HUDEP-2 (cell line): ENCODE measurements around the gene CYP46A1.

Experiments used
- DNase-seq, 76 experiments: peaks; one replicate each; lab custom pipeline; 2025; ENCODE audit not compliant: unreplicated experiment in 76 of 76; lab: John Stamatoyannopoulos, UW

CYP46A1 gene

GRCh38 chr14:99707420-99707819 is 23.3 kb downstream of the CYP46A1 start:
- DNase-seq = no peak

GRCh38 chr14:99707921-99708320 is 23.8 kb downstream of the CYP46A1 start:
- no peak for DNase-seq

- DNase-seq = no peak
These were observed 24.4 kb downstream of the CYP46A1 start for GRCh38 chr14:99708449-99708848.

- no peak for DNase-seq
These were observed 29.9 kb downstream of the CYP46A1 start for GRCh38 chr14:99713972-99714371.

- no peak for DNase-seq
These were observed 31.3 kb downstream of the CYP46A1 start for GRCh38 chr14:99715266-99716000.

- no peak for DNase-seq
These were observed 32.2 kb downstream of the CYP46A1 start for GRCh38 chr14:99716091-99716849.

- no peak for DNase-seq
These were observed 33.0 kb downstream of the CYP46A1 start for GRCh38 chr14:99716850-99717681.

GRCh38 chr14:99717682-99718013 is 33.5 kb downstream of the CYP46A1 start:
- no peak for DNase-seq

- DNase-seq = no peak
These were observed 34.1 kb downstream of the CYP46A1 start for GRCh38 chr14:99718031-99718810.

- DNase-seq = no peak
These were observed 34.7 kb downstream of the CYP46A1 start for GRCh38 chr14:99718811-99719192.

- DNase-seq = no peak
These were observed 37.1 kb downstream of the CYP46A1 start for GRCh38 chr14:99720941-99721791.

- no peak for DNase-seq
These were observed 37.9 kb downstream of the CYP46A1 start for GRCh38 chr14:99721792-99722516.

- no peak for DNase-seq
These were observed 38.6 kb downstream of the CYP46A1 start for GRCh38 chr14:99722741-99723140.

GRCh38 chr14:99724196-99724891 is 40.2 kb downstream of the CYP46A1 start:
- no peak for DNase-seq

- no peak for DNase-seq
These were observed 41.1 kb downstream of the CYP46A1 start for GRCh38 chr14:99724939-99725773.

GRCh38 chr14:99725774-99726537 is 41.9 kb downstream of the CYP46A1 start:
- no peak for DNase-seq

- no peak for DNase-seq
These were observed 42.5 kb downstream of the CYP46A1 start for GRCh38 chr14:99726538-99727095.
